Activated T-helper 17 cell treated with anti-CD3 and anti-CD28 coated beads, Interleukin-2, amount 50 U/mL, for 72 hours (primary cell): ENCODE results near the gene SULT2B1. TPM values are rescaled to one million over a fixed set of nuclear protein-coding genes. Genes with fewer than 3 reads are reported as not detected.
A peak's percentile ranks its signal among the peaks of the same experiment; 100 is the strongest.
"Not testable (repeated sequence)": the region's sequence is repeated elsewhere in the genome, so short reads cannot be mapped to it uniquely, and the experiment has no call there.

ENCODE experiments used
- ATAC-seq: fragments of 150-1000 bp; cut with Tn5 transposase; replicated peaks from 2 replicates; pipeline ENCODE4 v1.10.0; 2021; ENCODE audit warnings: mild to moderate bottlenecking, moderate library complexity
- H3K27ac Mint-ChIP-seq: one replicate; pipeline ENCODE4 v1.8.0; 2022; ENCODE audit warnings: mixed read lengths
- H3K27me3 Mint-ChIP-seq: one replicate; pipeline ENCODE4 v1.8.0; 2022; ENCODE audit warnings: mixed read lengths
- H3K36me3 Mint-ChIP-seq: one replicate; pipeline ENCODE4 v1.8.0; 2022; ENCODE audit warnings: low read depth, mild to moderate bottlenecking, mixed read lengths
- H3K4me1 Mint-ChIP-seq: one replicate; pipeline ENCODE4 v1.8.0; 2022; ENCODE audit warnings: mixed read lengths
- H3K4me3 Mint-ChIP-seq: one replicate; pipeline ENCODE4 v1.8.0; 2022; ENCODE audit warnings: mild to moderate bottlenecking, mixed read lengths
- H3K9me3 Mint-ChIP-seq: one replicate; pipeline ENCODE4 v1.8.0; 2022; ENCODE audit warnings: mixed read lengths
- total RNA-seq, 2 donors: library from RNA; stranded (reverse); gene quantifications; one replicate each; pipeline ENCODE4 v1.2.3, GENCODE V29; 2022

Gene SULT2B1
- total RNA-seq, 2 donors from 2014 or later, result not detected

DNA sequence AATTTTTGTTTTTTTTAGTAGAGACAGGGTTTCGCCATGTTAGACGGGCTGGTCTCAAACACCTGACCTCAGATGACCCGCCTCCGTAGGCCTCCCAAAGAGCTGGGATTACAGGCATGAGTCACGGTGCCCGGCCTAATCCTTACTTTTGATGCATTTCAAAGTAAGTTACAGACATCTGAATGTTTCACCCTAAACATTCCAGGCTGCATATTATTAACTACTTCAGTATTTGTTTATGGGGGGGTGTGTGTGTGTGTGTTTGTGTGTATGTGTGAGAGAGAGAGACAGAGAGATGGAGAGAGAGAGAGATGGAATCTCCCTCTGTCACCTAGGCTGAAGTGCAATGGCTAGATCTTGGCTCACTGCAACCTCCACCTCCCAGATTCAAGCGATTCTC is 13.1 kb downstream of the SULT2B1 start:
- Mint-ChIP-seq H3K4me1 (no peaks in the 10 kb centered on the region), H3K27ac (no peak overlapping the region), H3K36me3 (no peaks in the 10 kb centered on the region), H3K4me3 (no peak overlapping the region), H3K27me3 (no peaks in the 10 kb centered on the region), H3K9me3 (no peaks in the 10 kb centered on the region)
- no peak for ATAC-seq

DNA sequence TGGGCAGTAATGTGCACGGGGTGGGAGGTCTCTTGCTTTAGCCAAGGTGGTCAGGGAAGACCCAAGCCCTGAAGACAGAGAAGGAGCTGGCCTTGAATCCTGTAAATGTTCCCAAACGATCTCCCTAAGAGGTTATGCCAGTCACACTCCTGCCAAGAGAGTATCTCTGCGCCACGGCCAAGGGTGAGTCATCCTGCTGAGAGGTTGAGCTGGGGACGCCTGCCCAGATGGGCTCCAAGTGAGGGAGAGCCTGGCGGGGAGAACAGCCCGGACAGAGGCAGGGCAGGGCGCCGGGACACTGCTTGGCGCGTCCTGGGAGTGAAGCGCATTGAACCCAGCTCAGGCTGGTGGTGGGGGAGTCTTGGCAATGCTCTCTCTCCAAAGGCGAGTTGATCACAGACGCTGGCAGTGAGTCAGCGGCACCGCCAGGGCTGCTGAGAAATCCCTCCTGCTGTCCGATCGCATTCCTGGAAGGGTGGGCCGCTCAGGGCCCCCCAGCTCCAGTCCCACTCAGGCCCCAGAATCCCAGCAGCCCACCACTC is 16.4 kb downstream of the SULT2B1 start:
- H3K36me3 Mint-ChIP-seq, result no peaks in the 10 kb centered on the region
- H3K4me1 Mint-ChIP-seq, result no peaks in the 10 kb centered on the region
- no peaks in the 10 kb centered on the region for H3K27me3 Mint-ChIP-seq
- H3K4me3 Mint-ChIP-seq, result no peak overlapping the region
- ATAC-seq, result peak; percentile 49
- H3K27ac Mint-ChIP-seq, result no peak overlapping the region
- H3K9me3 Mint-ChIP-seq, result no peaks in the 10 kb centered on the region

DNA sequence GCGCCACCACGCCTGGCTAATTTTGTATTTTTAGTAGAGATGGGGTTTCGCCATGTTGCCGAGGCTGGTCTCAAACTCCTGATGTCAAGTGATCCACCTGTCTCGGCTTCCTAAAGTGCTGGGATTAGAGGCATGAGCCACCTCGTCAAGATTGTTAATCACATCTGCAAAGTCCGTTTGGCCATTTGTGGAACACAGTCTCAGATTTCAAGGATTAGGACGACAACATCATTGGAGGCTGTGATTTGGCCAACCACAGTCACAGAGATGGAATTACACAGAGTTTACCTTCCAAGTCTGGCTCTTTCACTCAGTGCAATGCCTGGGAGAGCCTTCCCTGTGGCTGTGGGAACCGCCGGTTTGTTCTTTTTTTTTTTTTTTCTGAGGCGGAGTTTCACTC is 17.8 kb downstream of the SULT2B1 start:
- no peak for ATAC-seq
- Mint-ChIP-seq H3K4me3 (no peak overlapping the region), H3K27me3 (no peaks in the 10 kb centered on the region), H3K4me1 (no peaks in the 10 kb centered on the region), H3K9me3 (no peaks in the 10 kb centered on the region), H3K36me3 (no peaks in the 10 kb centered on the region), H3K27ac (no peak overlapping the region)

DNA sequence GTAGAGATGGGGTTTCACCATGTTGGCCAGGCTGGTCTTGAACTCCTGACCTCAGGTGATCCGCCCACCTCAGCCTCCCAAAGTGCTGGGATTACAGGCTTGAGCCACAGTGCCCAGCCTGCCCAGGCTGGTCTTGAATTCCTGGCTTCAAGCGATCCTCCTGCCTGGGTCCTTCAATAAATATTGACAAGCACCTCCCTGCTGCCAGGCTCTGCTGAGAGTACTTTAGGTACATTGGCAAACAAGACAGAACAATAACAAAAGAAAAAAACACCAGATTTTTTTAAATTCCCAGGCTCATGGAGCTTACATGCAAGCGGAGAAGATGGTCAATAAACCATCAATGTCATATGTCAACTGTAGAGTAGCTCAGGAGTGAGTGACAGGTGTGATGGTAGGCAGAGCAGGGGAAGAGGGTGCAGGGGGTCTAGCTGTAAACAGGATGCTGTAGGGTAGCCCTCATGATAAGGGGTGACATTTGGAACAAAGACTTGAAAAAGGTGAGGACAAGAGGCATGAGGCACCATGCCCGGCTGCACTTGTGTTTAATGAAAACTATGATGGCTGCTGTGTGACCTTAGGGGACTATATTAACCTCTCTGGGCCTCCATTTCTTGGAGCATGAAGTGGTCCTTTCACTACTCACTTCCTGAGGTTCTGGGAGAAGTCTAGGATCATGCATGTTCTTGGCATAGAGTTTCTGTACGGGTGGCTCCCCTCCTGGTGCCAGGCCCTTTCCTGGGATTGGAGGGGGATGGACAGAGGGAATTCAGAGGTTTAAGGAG is 19.6 kb downstream of the SULT2B1 start:
- Mint-ChIP-seq H3K36me3 (no peaks in the 10 kb centered on the region), H3K4me3 (no peak overlapping the region), H3K4me1 (no peaks in the 10 kb centered on the region), H3K27me3 (no peaks in the 10 kb centered on the region), H3K27ac (no peak overlapping the region), H3K9me3 (no peaks in the 10 kb centered on the region)
- no peak for ATAC-seq

GRCh38 chr19:48573163-48573505 is 21.2 kb downstream of the SULT2B1 start:
- no peak for ATAC-seq
- H3K4me1 Mint-ChIP-seq, result no peaks in the 10 kb centered on the region
- H3K9me3 Mint-ChIP-seq, result no peaks in the 10 kb centered on the region
- no peak overlapping the region for H3K4me3 Mint-ChIP-seq
- no peaks in the 10 kb centered on the region for H3K36me3 Mint-ChIP-seq
- H3K27ac Mint-ChIP-seq, result no peak overlapping the region
- no peaks in the 10 kb centered on the region for H3K27me3 Mint-ChIP-seq

DNA sequence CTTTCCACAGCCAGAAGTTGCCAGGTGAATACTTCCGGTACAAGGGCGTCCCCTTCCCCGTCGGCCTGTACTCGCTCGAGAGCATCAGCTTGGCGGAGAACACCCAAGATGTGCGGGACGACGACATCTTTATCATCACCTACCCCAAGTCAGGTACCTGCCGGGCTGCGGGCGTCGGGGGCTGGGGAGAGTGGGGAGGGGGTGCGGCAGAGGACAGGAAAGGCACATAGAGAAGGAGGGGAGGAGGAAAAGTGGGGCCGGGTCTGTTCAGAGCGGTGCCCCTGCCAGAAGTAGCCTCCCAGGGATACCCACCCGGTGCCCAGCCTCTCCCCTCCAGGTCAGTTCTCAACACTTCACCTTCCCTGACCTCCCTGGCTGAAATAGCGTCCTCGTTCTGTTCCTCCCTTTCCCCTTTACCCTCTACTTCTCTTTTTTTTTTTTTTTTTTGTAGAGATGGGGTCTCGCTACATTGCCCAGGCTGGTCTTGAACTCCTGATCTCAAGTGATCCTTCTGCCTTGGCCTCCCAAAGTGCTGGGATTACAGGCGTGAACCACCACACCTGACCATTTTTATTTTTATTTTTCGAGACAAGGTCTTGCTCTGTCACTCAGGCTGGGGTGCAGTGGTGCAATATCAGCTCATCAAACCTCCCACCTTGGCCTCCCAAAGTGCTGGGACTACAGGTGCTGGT is 24.1 kb downstream of the SULT2B1 start:
- Mint-ChIP-seq H3K27ac (no peak overlapping the region), H3K27me3 (no peaks in the 10 kb centered on the region), H3K4me3 (no peak overlapping the region), H3K4me1 (no peaks in the 10 kb centered on the region), H3K36me3 (no peaks in the 10 kb centered on the region), H3K9me3 (no peaks in the 10 kb centered on the region)
- no peak for ATAC-seq

- not testable (repeated sequence) for H3K4me1 Mint-ChIP-seq, H3K36me3 Mint-ChIP-seq, H3K27me3 Mint-ChIP-seq, H3K27ac Mint-ChIP-seq, H3K4me3 Mint-ChIP-seq, ATAC-seq, H3K9me3 Mint-ChIP-seq
Observed at GRCh38 chr19:48577908-48578307, 25.9 kb downstream of the SULT2B1 start.

DNA sequence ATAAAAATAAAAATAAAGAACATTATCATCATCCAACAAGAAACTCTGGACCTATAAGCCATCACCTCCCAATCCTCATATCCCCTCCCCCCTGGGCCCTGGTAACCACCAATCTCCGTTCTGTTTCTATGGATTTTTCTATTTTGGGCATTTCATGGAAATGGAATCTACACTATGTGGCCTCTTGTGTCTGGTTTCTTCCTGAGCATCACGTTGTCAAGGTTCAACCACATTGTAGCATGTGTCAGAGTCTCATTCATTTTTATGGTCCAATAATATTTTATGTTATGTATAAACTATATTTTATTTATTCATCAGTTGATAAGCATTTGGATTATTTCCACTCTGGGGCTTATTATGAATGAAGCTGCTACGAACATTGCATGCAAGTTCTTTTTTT is 26.9 kb downstream of the SULT2B1 start:
- Mint-ChIP-seq H3K4me3 (no peak overlapping the region), H3K4me1 (no peaks in the 10 kb centered on the region), H3K9me3 (no peaks in the 10 kb centered on the region), H3K36me3 (peaks cover 6% of the 10 kb centered on the region), H3K27me3 (no peaks in the 10 kb centered on the region), H3K27ac (no peak overlapping the region)
- no peak for ATAC-seq

GRCh38 chr19:48582168-48582567 is 30.2 kb downstream of the SULT2B1 start:
- Mint-ChIP-seq H3K36me3 (peaks cover 21% of the 10 kb centered on the region), H3K27ac (no peak overlapping the region), H3K4me3 (no peak overlapping the region), H3K9me3 (no peaks in the 10 kb centered on the region), H3K27me3 (no peaks in the 10 kb centered on the region), H3K4me1 (peaks cover 6% of the 10 kb centered on the region)
- ATAC-seq, result no peak

GRCh38 chr19:48587387-48587786 is 35.4 kb downstream of the SULT2B1 start:
- no peaks in the 10 kb centered on the region for H3K9me3 Mint-ChIP-seq
- no peak for ATAC-seq
- peaks cover 20% of the 10 kb centered on the region for H3K4me1 Mint-ChIP-seq
- H3K36me3 Mint-ChIP-seq, result peaks cover 33% of the 10 kb centered on the region
- no peak overlapping the region for H3K27ac Mint-ChIP-seq
- no peak overlapping the region for H3K4me3 Mint-ChIP-seq
- no peaks in the 10 kb centered on the region for H3K27me3 Mint-ChIP-seq

- Mint-ChIP-seq H3K4me1 (peaks cover 20% of the 10 kb centered on the region), H3K36me3 (peaks cover 31% of the 10 kb centered on the region), H3K27ac (peak overlapping the region; percentile 32), H3K4me3 (peak overlapping the region; percentile 80), H3K9me3 (no peaks in the 10 kb centered on the region), H3K27me3 (no peaks in the 10 kb centered on the region)
- peak; percentile 88 for ATAC-seq
Observed at GRCh38 chr19:48588670-48589401, 36.9 kb downstream of the SULT2B1 start.

DNA sequence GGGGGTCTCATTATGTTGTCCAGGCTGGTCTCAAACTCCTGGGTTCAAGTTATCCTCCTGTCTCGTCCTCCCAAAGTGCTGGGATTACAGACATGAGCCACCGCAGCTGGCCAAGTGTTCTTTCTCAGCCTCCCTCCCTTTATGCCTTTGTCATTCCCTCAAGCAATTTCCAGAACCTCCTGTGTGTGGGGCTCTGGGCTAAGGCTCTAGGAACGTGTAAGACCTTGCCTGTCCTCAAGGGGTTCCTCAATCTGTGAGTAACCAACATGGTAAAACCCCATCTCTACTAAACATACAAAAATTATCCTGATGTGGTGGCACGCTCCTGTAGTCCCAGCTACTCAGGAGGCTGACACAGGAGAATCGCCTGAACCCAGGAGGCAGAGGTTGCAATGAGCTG is 39.0 kb downstream of the SULT2B1 start:
- peaks cover 20% of the 10 kb centered on the region for H3K4me1 Mint-ChIP-seq
- peaks cover 38% of the 10 kb centered on the region for H3K36me3 Mint-ChIP-seq
- H3K9me3 Mint-ChIP-seq, result no peaks in the 10 kb centered on the region
- H3K4me3 Mint-ChIP-seq, result no peak overlapping the region
- no peak overlapping the region for H3K27ac Mint-ChIP-seq
- H3K27me3 Mint-ChIP-seq, result no peaks in the 10 kb centered on the region
- no peak for ATAC-seq

DNA sequence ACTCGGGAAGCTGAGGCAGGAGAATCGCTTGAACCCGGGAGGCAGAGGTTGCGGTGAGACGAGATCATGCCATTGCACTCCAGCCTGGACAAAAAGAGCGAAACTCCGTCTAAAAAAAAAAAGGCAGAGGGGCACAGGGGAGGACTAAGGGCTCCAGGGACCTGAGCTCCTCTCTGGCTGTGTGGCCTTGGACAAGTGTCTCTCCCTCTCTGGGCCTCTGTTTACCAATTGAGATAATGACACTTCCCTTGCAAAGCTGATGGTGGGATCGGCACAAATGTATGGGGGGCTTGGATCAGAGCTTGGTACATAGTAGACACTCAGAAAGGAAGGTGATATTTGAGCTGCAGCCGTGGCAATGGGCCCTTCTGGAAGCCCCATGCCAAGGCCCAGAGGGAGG is 43.2 kb downstream of the SULT2B1 start:
- Mint-ChIP-seq H3K27ac (peak overlapping the region; percentile 72), H3K9me3 (no peaks in the 10 kb centered on the region), H3K4me3 (peak overlapping the region; percentile 81), H3K36me3 (peaks cover 24% of the 10 kb centered on the region), H3K4me1 (peaks cover 10% of the 10 kb centered on the region), H3K27me3 (no peaks in the 10 kb centered on the region)
- ATAC-seq, result no peak

DNA sequence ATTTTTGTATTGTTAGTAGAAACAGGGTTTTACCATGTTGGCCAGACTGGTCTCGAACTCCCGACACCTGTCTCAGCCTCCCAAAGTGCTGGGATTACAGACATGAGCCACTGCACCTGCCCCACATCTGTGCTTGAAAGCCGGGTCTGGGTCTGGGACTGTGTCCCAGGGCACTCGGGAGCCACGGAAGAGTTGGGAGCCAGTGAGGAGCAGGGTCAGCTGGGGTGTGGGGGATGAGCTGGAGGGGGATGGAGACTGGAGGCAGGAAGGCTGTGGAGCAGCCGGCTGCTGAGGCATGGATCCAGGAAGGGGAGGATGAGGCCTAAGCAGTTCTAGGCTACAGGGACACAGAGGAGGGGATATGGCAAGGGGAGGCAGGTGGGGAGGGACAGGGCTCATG is 43.9 kb downstream of the SULT2B1 start:
- Mint-ChIP-seq H3K36me3 (peaks cover 24% of the 10 kb centered on the region), H3K27ac (peak overlapping the region; percentile 80), H3K9me3 (no peaks in the 10 kb centered on the region), H3K4me1 (peaks cover 10% of the 10 kb centered on the region), H3K4me3 (peak overlapping the region; percentile 81), H3K27me3 (no peaks in the 10 kb centered on the region)
- no peak for ATAC-seq

GRCh38 chr19:48596237-48596636 is 44.3 kb downstream of the SULT2B1 start:
- no peak for ATAC-seq
- H3K27me3 Mint-ChIP-seq, result no peaks in the 10 kb centered on the region
- peaks cover 10% of the 10 kb centered on the region for H3K4me1 Mint-ChIP-seq
- peaks cover 24% of the 10 kb centered on the region for H3K36me3 Mint-ChIP-seq
- peak overlapping the region; percentile 81 for H3K4me3 Mint-ChIP-seq
- no peaks in the 10 kb centered on the region for H3K9me3 Mint-ChIP-seq
- peak overlapping the region; percentile 80 for H3K27ac Mint-ChIP-seq
